Activated CD8-positive, alpha-beta memory T cell treated with anti-CD3 and anti-CD28 coated beads, Interleukin-2, amount 10 ng/mL, durations not matched to agents 7 days and 5 days (primary cell): ENCODE measurements around the gene CUBN. TPM values are rescaled to one million over a fixed set of nuclear protein-coding genes. Genes with fewer than 3 reads are reported as not detected.
A peak's percentile ranks its signal among the peaks of the same experiment; 100 is the strongest.
"Not testable (repeated sequence)": the region's sequence is repeated elsewhere in the genome, so short reads cannot be mapped to it uniquely, and the experiment has no call there.

ENCODE experiments used
- ATAC-seq: fragments of 150-1000 bp; cut with Tn5 transposase; one replicate; pipeline ENCODE4 v1.10.0; 2021; ENCODE audit warnings: moderate library complexity
- CTCF ChIA-PET: fragments of 350-600 bp; sonication (Branson Sonifier 250); formaldehyde crosslinking; loops from one replicate; lab custom pipeline; 2021; ENCODE audit warnings: antibody characterized with exemption; lab: Charles Lee
- DNase-seq: peaks from one replicate; pipeline ENCODE4 v3.0.0-alpha.2; 2020
- H3K27ac Mint-ChIP-seq: one replicate; pipeline ENCODE4 v1.8.0; 2021; ENCODE audit warnings: mild to moderate bottlenecking, mixed read lengths
- H3K27me3 Mint-ChIP-seq: one replicate; pipeline ENCODE4 v1.8.0; 2021; ENCODE audit warnings: mixed read lengths
- H3K36me3 Mint-ChIP-seq: one replicate; pipeline ENCODE4 v1.8.0; 2021; ENCODE audit warnings: mild to moderate bottlenecking, mixed read lengths
- H3K4me1 Mint-ChIP-seq: one replicate; pipeline ENCODE4 v1.8.0; 2021; ENCODE audit warnings: mixed read lengths
- H3K4me3 Mint-ChIP-seq: one replicate; pipeline ENCODE4 v1.8.0; 2021; ENCODE audit warnings: mild to moderate bottlenecking, moderate library complexity, mixed read lengths
- H3K9me3 Mint-ChIP-seq: one replicate; pipeline ENCODE4 v1.8.0; 2022; ENCODE audit warnings: low read depth, mixed read lengths
- total RNA-seq, 2 experiments: library from RNA; stranded (reverse); gene quantifications; one replicate each; pipeline ENCODE4 v1.2.3, GENCODE V29; 2021

The CUBN gene
- total RNA-seq, 2 experiments from 2014 or later, result 0.56 to 1.1 TPM

DNA sequence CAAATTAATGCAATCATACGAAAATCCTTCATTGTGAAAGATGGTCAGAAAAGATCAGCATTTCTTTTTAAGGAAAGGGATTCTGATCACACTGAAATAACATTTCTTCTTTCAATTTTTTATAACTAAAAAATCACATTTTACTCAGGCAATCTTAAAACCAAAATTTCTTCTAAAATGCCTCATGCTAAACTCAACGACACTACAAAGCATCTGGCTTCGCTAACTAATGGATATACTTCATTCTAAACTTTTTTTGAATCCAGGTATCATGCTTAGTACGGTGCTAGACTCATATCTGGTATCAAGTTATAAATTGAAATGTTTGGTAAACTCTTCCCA, 100.4 kb downstream of the CUBN start:
- H3K27ac Mint-ChIP-seq, result peak overlapping the region; percentile 87
- no peak for ATAC-seq
- H3K9me3 Mint-ChIP-seq, result no peaks in the 10 kb centered on the region
- peaks cover 88% of the 10 kb centered on the region for H3K4me1 Mint-ChIP-seq
- no peak for DNase-seq
- CTCF ChIA-PET, result interaction anchor here (0.9 to 1.1 kb wide), 2 partner anchors 172 to 191 kb away, joined by 3 to 4 read pairs; partner anchors contain the start of gene TRDMT1
- peak overlapping the region; percentile 68 for H3K4me3 Mint-ChIP-seq
- H3K36me3 Mint-ChIP-seq, result peaks cover 3% of the 10 kb centered on the region
- no peaks in the 10 kb centered on the region for H3K27me3 Mint-ChIP-seq

DNA sequence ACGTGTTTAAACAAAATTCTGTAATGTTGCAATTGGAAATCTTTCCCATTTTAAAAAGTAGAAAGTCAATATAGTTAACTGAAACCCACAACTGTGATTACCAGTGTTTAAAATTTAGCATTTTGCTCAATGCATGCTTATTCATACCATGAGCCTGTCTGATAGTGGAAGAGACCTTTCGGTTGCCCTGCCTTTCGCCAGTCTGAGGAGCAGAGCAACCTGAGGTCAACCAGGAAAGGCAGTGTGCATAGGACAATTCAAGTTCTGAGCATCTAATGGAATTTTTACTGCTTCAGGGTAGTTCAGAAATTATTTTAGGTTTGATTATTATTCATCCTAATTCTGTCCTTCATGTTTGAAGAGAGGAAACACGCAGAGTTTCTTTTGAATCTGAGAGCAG, 100.8 kb downstream of the CUBN start:
- Mint-ChIP-seq H3K27me3 (no peaks in the 10 kb centered on the region), H3K9me3 (no peaks in the 10 kb centered on the region), H3K4me1 (peaks cover 88% of the 10 kb centered on the region), H3K4me3 (peak overlapping the region; percentile 45), H3K27ac (peak overlapping the region; percentile 87), H3K36me3 (peaks cover under 1% of the 10 kb centered on the region)
- peak; percentile 58 for DNase-seq
- no peak for ATAC-seq
- CTCF ChIA-PET, result interaction anchor here (1.1 kb wide), 2 partner anchors 172 kb away, joined by 4 read pairs; partner anchors contain the start of gene TRDMT1

DNA sequence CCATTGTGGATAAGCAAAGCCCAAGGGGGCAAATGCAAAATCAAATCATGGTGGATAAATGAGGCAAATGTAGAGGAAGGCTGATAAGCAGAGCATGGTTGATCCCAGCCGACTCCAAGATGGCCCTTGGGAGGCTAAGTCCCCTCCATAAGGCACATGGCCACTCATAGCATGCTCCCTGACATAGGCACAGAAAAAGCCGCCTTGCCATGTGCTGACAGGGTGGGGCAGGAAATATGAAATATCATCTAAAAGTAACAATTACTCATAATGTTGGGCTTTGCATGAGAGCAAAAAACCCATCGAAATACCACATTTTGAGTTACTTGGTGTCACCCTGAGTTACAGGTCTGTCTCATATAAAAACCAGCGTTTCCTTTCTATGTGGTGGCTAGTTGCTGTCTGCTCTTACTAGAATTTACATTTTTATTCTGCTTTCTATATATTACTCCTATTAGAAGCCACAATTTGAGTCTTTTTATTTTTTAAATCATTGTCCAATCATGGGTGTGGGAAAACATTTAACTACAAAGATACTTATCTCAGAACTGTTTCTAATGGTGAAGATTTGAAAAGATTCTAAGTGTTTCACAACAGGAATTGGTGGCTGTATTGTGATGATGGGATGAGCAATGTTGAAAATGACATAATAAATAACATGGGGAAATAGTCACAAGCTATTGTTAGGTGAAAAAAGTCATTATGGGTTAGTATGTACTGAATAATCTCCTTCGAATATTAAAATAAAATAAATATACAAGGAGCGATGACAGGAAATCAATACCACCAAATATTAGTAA, 102.7 kb downstream of the CUBN start:
- Mint-ChIP-seq H3K27ac (peak overlapping the region; percentile 98), H3K4me3 (peak overlapping the region; percentile 57), H3K36me3 (peaks cover 2% of the 10 kb centered on the region), H3K4me1 (peaks cover 84% of the 10 kb centered on the region), H3K9me3 (no peaks in the 10 kb centered on the region), H3K27me3 (peaks cover 2% of the 10 kb centered on the region)
- peak; percentile 60 for ATAC-seq
- DNase-seq, result peak; percentile 91
- CTCF ChIA-PET, result interaction anchor here (1.7 kb wide), 1 partner anchor 201 kb away, joined by 9 read pairs; the partner anchor contains the start of gene VIM

DNA sequence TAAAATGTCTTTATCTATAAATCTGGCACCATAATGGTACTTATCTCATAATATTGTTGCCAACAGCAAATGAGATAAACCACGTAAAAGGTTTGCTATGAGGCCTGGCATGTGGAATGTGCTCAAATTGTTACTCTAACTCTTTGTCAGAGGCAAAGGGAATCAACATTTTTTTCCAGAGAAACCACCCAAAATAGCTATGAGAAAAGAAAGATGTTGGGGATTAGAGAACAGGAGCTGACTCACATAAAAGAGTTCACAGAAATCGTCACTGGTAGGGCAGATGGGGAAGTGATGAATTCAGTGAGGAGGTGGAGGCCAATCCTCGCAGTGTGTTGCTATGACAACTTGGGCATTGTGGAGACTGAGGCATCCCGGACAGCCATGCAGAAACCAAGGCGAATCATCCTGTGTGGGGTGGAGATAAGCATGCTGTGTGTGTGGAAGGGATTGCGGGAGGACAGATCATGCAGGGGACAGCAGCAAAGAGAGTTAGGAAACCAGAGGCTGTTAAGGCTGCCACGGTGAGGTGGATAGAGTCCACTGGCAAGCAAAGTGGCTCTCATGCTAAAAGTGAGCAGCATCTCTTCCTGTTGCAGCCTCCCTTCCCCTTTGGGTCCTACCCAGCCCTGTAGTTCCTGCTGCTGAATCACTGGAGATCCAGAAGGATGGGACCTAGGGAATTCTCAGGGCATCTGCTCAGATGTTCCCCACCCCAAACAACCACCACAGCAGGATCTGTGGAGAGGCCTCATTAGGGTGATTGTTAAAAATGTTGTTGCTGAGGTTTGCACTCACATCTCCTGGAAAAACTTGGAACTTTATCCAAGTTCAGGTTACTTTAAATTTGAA, 103.9 kb downstream of the CUBN start:
- H3K27ac Mint-ChIP-seq, result peak overlapping the region; percentile 98
- peaks cover 4% of the 10 kb centered on the region for H3K27me3 Mint-ChIP-seq
- peak overlapping the region; percentile 48 for H3K4me3 Mint-ChIP-seq
- CTCF ChIA-PET, result interaction anchor here (0.9 to 1.6 kb wide), 3 partner anchors 191 to 205 kb away, joined by 3 to 7 read pairs (median 4); no protein-coding TSS in a partner anchor
- peaks cover 75% of the 10 kb centered on the region for H3K4me1 Mint-ChIP-seq
- ATAC-seq (peak; percentile 45), DNase-seq (peak; percentile 88)
- H3K9me3 Mint-ChIP-seq, result no peaks in the 10 kb centered on the region
- H3K36me3 Mint-ChIP-seq, result peaks cover 4% of the 10 kb centered on the region

DNA sequence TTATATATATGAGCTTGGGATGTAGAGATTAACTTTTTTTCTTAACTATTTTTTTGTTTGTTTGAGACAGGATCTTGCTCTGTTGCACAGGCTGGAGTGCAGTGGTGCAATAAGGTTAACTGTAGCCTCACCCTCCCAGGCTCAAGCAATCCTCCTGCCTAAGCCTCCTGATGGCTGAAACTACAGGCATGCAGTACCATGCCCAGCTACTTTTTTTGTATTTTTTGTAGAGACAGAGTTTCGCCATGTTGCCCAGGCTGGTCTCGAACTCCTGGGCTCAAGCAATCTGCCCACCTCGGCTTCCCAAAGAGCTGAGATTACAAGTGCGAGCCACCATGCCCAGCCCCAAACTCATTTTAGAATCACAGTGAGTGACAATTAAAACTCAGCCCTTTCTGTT, 105.2 kb downstream of the CUBN start:
- Mint-ChIP-seq H3K9me3 (no peaks in the 10 kb centered on the region), H3K4me3 (peak overlapping the region; percentile 53), H3K36me3 (peaks cover 6% of the 10 kb centered on the region), H3K4me1 (peaks cover 64% of the 10 kb centered on the region), H3K27ac (peak overlapping the region; percentile 98), H3K27me3 (peaks cover 4% of the 10 kb centered on the region)
- CTCF ChIA-PET, result interaction anchor here (1.0 to 1.9 kb wide), 5 partner anchors 11 to 206 kb away, joined by 3 to 7 read pairs (median 4); partner anchors contain the start of gene TRDMT1
- DNase-seq (no peak), ATAC-seq (no peak)

DNA sequence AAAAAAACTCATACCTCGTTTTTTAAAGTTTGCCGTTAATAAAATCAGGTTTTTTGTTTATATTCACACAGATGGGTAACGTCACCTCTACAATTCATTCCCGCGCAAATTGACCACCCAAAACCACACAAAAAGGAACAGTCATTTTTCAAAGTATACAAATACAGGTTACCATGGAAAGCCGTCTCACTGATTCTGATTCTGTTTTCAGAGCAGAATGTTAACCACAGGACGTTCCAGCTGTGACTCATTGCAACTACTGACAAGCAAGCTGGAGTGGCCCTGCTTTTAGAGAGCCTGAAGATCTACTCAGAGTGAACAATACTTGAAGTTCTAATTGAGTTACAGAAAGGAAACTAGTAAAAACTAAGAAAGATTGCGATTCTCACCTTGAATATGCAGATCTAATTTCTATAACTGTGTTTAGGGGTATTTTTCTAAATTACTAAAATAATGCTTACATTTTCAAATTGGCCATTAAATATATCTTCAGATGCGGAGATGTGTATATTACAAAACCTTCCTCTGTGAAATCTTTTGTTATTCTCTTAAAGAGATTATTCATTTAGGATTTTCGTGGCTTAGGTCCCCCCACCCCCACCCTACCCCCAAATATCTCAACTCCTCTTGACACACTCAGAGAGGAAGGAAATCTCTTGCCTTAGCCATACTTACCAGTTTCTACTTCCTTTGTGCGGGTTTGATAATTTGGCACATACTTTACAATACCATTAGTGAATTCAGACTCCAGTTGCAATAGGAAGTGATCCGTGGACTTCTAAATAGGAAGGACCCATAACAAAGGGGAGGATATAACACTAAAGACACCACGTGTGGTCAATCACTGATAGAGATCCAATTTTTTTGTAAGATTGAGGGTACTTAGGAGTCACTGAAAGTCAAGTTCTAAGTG, 106.0 kb downstream of the CUBN start:
- CTCF ChIA-PET, result interaction anchor here (1.0 to 1.9 kb wide), 3 partner anchors 21 to 207 kb away, joined by 3 to 7 read pairs (median 4); no protein-coding TSS in a partner anchor
- peak overlapping the region; percentile 53 for H3K4me3 Mint-ChIP-seq
- H3K27me3 Mint-ChIP-seq, result peaks cover 4% of the 10 kb centered on the region
- DNase-seq, result peak; percentile 94
- H3K36me3 Mint-ChIP-seq, result peaks cover 10% of the 10 kb centered on the region
- ATAC-seq, result peak; percentile 70
- peaks cover 57% of the 10 kb centered on the region for H3K4me1 Mint-ChIP-seq
- peak overlapping the region; percentile 98 for H3K27ac Mint-ChIP-seq
- H3K9me3 Mint-ChIP-seq, result no peaks in the 10 kb centered on the region

DNA sequence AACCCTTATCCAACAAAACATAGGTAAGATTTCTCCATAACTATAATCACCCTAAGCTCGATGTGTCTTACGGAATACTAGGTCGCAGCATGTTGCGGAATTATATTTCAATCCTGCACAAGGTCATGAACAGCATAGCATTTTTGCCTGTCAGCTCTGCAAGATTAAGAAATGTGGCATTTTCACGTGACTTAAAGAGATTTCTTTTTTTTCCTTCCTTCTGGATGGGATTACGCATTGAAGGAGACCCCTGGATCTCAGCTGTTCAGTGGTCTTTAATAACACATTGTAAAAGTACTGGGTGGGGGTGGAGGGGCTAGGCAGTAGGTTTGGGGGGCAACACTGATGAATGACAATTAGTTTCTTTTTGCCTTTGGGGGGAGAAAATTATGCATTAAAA, 106.7 kb downstream of the CUBN start:
- DNase-seq (no peak), ATAC-seq (no peak)
- peaks cover 12% of the 10 kb centered on the region for H3K36me3 Mint-ChIP-seq
- CTCF ChIA-PET, result interaction anchor here (1.0 to 1.9 kb wide), 2 partner anchors 20 to 207 kb away, joined by 3 to 7 read pairs; no protein-coding TSS in a partner anchor
- H3K4me1 Mint-ChIP-seq, result peaks cover 50% of the 10 kb centered on the region
- peaks cover 4% of the 10 kb centered on the region for H3K27me3 Mint-ChIP-seq
- peak overlapping the region; percentile 53 for H3K4me3 Mint-ChIP-seq
- H3K27ac Mint-ChIP-seq, result peak overlapping the region; percentile 98
- H3K9me3 Mint-ChIP-seq, result no peaks in the 10 kb centered on the region

DNA sequence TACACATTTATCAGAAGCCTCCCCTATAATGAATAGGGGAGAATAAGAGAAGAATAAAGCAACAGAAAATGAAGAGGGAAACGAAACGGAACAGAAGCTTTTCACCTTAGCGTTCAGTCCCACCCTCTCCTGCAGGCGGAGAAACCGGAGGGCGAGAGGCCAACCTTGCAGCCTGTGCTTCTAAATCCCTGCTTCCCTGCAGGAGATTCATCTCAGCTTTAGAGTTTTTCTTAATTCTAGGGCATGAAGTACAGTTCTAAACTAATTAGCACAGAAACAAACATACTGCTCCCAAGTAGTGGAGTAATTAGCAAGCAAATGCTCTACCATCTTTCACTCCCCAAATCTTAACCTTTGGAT, 107.2 kb downstream of the CUBN start:
- Mint-ChIP-seq H3K9me3 (no peaks in the 10 kb centered on the region), H3K36me3 (peaks cover 14% of the 10 kb centered on the region), H3K4me1 (peaks cover 48% of the 10 kb centered on the region), H3K4me3 (no peak overlapping the region), H3K27ac (peak overlapping the region; percentile 98), H3K27me3 (peaks cover 4% of the 10 kb centered on the region)
- CTCF ChIA-PET, result interaction anchor here (0.7 to 1.9 kb wide), 3 partner anchors 19 to 209 kb away, joined by 3 to 7 read pairs (median 3); no protein-coding TSS in a partner anchor
- DNase-seq (no peak), ATAC-seq (no peak)

DNA sequence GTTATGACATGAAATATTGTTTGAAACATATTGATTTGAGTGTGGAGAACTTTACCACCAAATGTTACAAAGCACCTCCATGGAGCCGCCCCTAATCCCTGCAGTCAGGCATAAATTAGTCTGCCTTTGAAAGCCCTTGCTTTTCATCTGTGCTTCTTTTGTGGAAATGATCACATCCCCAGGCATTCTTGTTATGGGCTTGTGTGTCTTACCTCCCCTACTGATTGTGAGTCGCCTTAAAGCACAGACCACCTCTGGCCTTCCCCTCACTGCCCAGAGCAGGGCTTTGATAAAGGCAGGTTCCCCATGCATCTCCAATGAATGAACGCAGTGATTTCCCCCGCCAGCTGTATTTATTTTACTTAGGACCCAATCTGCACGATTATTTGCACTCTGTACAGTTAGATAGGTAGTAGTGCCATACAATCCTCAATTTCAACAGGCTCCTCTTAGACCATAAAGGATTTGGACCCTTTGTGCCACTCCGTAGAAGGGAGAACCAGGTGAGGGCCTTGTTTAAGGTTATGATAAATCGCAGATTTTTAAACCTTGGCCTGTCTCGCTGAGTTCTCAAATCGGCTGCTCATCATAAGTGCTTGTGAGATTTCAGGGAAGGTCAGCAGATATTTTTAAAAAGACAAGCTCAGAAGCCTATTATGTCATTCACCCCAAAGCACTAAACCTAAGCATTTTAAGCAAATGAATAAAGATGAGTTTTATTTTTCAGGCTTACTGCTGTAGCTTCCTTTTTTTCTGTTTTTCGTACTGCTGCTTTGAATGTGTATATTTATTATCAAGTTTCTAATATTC, 107.8 kb downstream of the CUBN start:
- H3K27ac Mint-ChIP-seq, result no peak overlapping the region
- ATAC-seq (no peak), DNase-seq (no peak)
- H3K4me1 Mint-ChIP-seq, result peaks cover 43% of the 10 kb centered on the region
- peaks cover 14% of the 10 kb centered on the region for H3K36me3 Mint-ChIP-seq
- H3K27me3 Mint-ChIP-seq, result peaks cover 4% of the 10 kb centered on the region
- no peaks in the 10 kb centered on the region for H3K9me3 Mint-ChIP-seq
- no peak overlapping the region for H3K4me3 Mint-ChIP-seq
- CTCF ChIA-PET, result interaction anchor here (0.7 to 0.9 kb wide), 2 partner anchors 21 to 209 kb away, joined by 3 read pairs; no protein-coding TSS in a partner anchor

DNA sequence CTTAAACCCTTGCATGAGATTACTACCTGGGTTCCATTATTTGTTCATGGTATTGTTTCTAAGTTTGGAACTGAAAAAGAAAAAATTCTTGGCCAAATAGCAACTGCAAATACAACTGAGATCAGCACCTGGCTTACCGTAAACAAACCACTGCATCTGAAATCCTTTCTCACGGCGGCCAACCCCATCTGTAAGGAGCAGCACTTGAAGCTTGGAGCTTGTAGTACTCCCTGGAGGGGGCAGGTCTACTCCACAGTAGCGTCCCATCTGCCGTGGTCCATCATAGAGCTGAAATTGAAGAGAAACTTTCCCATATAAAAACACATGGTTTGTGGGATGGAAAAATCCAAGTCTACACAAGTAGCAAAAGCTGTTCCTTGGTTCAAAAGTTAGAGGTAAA, 109.9 kb downstream of the CUBN start:
- peaks cover 23% of the 10 kb centered on the region for H3K4me1 Mint-ChIP-seq
- H3K27ac Mint-ChIP-seq, result no peak overlapping the region
- no peak for DNase-seq
- H3K4me3 Mint-ChIP-seq, result no peak overlapping the region
- ATAC-seq, result no peak
- H3K27me3 Mint-ChIP-seq, result peaks cover 4% of the 10 kb centered on the region
- H3K36me3 Mint-ChIP-seq, result peaks cover 14% of the 10 kb centered on the region
- CTCF ChIA-PET, result no interaction called here
- H3K9me3 Mint-ChIP-seq, result no peaks in the 10 kb centered on the region

DNA sequence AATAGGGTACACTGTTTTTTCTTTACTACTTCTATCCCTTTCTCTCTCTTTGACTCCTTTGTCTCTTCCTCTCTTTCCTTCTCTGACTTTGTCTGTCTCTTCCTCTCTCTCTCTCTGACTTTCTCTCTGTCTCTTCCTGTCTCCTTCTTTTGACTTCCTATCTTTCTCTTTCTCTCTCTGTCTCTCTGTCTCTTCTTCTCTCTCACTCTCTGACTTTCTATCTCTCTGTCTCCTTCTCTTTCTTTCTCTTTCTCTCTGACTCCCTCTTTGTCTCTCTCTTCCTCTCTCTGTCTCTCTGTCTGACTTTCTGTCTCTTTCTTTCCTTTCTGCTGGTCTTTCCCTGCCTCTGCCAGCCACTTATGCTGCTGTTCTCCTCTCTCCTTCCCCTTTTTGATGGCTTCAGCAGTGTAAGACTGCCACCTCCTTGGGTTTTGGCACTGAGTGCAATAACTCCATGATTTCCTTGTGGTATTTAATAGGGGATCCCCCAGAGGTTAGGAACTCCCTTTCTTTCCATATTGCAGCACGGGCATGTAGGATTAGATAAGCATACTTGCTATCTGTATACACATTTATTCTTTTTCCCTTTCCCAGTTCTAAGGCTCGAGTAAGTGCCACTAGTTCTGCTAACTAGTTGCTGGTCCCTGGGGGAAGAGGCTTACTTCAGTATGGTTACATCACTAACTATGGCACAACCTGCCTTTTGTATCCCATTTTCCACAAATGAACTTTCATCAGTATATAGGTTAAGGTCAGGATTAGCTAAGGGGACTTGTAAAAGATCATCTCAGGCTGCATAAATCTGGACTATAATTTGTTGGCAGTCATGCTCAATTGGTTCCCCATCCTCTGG, 116.3 kb downstream of the CUBN start:
- H3K4me3 Mint-ChIP-seq, H3K36me3 Mint-ChIP-seq, DNase-seq, H3K9me3 Mint-ChIP-seq, ATAC-seq, H3K27me3 Mint-ChIP-seq, CTCF ChIA-PET: not testable (repeated sequence)
- H3K4me1 Mint-ChIP-seq, result peaks cover 13% of the 10 kb centered on the region
- peak overlapping the region; percentile 29 for H3K27ac Mint-ChIP-seq
